ENCODE data around the gene GAS2L3. TPM values are rescaled to one million over a fixed set of nuclear protein-coding genes. Genes with fewer than 3 reads are reported as not detected.

GAS2L3 gene
- total RNA-seq, 1 donor from 2014 or later = 5.2 TPM

- Histone ChIP-seq H3K9me3 (ENCODE audit: insufficient read depth, low read depth, low read length) (no peaks in the 10 kb centered on the region), H3K27ac (ENCODE audit: low read depth, low read length) (no peak overlapping the region), H3K27me3 (ENCODE audit: insufficient read depth, low read length) (peaks cover 2% of the 10 kb centered on the region), H3K79me2 (ENCODE audit: insufficient read depth, low read length) (no peaks in the 10 kb centered on the region), H3K36me3 (ENCODE audit: insufficient read depth, low read length) (no peaks in the 10 kb centered on the region), H3K4me3 (ENCODE audit: insufficient read depth, low read depth, low read length) (no peak overlapping the region), H2AFZ (ENCODE audit: low read depth, low read length) (no peak overlapping the region), H4K20me1 (ENCODE audit: insufficient read depth, low read length) (no peaks in the 10 kb centered on the region), H3K4me1 (ENCODE audit: insufficient read depth, low read length) (no peaks in the 10 kb centered on the region), H3K9ac (ENCODE audit: low read length) (no peak overlapping the region), H3K4me2 (ENCODE audit: low read length) (no peak overlapping the region)
- H3K36me3 Mint-ChIP-seq (ENCODE audit: low read depth, unreplicated experiment) = no peaks in the 10 kb centered on the region
- no peaks in the 10 kb centered on the region for H3K4me1 Mint-ChIP-seq (ENCODE audit: low read depth, unreplicated experiment)
- TF ChIP-seq, protein P1, sequence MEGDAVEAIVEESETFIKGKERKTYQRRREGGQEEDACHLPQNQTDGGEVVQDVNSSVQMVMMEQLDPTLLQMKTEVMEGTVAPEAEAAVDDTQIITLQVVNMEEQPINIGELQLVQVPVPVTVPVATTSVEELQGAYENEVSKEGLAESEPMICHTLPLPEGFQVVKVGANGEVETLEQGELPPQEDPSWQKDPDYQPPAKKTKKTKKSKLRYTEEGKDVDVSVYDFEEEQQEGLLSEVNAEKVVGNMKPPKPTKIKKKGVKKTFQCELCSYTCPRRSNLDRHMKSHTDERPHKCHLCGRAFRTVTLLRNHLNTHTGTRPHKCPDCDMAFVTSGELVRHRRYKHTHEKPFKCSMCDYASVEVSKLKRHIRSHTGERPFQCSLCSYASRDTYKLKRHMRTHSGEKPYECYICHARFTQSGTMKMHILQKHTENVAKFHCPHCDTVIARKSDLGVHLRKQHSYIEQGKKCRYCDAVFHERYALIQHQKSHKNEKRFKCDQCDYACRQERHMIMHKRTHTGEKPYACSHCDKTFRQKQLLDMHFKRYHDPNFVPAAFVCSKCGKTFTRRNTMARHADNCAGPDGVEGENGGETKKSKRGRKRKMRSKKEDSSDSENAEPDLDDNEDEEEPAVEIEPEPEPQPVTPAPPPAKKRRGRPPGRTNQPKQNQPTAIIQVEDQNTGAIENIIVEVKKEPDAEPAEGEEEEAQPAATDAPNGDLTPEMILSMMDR (IDR thresholded peaks at IDR 0.05; ENCODE audit: insufficient read depth, low read depth, low read length) = no peak
- TF ChIP-seq EZH2 (IDR thresholded peaks at IDR 0.05; ENCODE audit: insufficient read depth, low read length) = no peak
- H3K9me3 Mint-ChIP-seq (ENCODE audit: unreplicated experiment) = no peaks in the 10 kb centered on the region
- DNase-seq (ENCODE audit: low read depth) = peak; percentile 3
- no peak for FAIRE-seq
- no peak overlapping the region for H3K4me3 Mint-ChIP-seq (ENCODE audit: unreplicated experiment)
- H3K27me3 Mint-ChIP-seq (ENCODE audit: low read depth, unreplicated experiment) = peaks cover 4% of the 10 kb centered on the region
- no peak overlapping the region for H3K27ac Mint-ChIP-seq (ENCODE audit: unreplicated experiment)
Measured at GRCh38 chr12:100545092-100545491, 28.4 kb upstream of the GAS2L3 start.

DNA sequence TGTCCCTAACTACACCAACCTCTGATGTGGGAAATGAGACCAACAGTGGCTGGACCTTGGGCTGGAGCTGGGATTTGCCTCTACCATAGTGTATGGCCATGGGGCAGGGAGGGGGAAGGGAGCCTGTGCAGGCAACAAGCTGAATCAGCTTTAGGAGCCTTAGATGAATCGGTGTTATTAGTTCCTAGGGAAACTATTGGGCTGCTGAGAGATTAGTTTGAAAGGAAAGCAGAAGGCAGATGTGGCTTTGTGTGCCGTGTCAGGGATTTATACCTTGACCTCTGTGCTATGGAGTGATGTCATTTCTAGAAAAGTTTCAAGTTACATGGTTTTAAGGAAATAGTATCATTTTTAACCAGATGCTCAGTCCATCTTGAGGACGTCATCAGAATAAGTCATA is 19.5 kb upstream of the GAS2L3 start:
- no peak for TF ChIP-seq EZH2 (IDR thresholded peaks at IDR 0.05; ENCODE audit: insufficient read depth, low read length)
- TF ChIP-seq, protein P1 (IDR thresholded peaks at IDR 0.05; ENCODE audit: insufficient read depth, low read depth, low read length) = no peak
- no peak overlapping the region for H3K27ac ChIP-seq (ENCODE audit: low read depth, low read length)
- FAIRE-seq (no peak), DNase-seq (ENCODE audit: low read depth) (no peak)
- Mint-ChIP-seq H3K27ac (ENCODE audit: unreplicated experiment) (peak overlapping the region; percentile 58), H3K9me3 (ENCODE audit: unreplicated experiment) (peaks cover 3% of the 10 kb centered on the region), H3K4me1 (ENCODE audit: low read depth, unreplicated experiment) (peaks cover 3% of the 10 kb centered on the region), H3K36me3 (ENCODE audit: low read depth, unreplicated experiment) (no peaks in the 10 kb centered on the region), H3K27me3 (ENCODE audit: low read depth, unreplicated experiment) (no peaks in the 10 kb centered on the region), H3K4me3 (ENCODE audit: unreplicated experiment) (no peak overlapping the region)
- H2AFZ ChIP-seq (ENCODE audit: low read depth, low read length) = no peak overlapping the region
- no peaks in the 10 kb centered on the region for H3K79me2 ChIP-seq (ENCODE audit: insufficient read depth, low read length)
- H3K4me1 ChIP-seq (ENCODE audit: insufficient read depth, low read length) = no peaks in the 10 kb centered on the region
- no peaks in the 10 kb centered on the region for H3K36me3 ChIP-seq (ENCODE audit: insufficient read depth, low read length)
- no peak overlapping the region for H3K9ac ChIP-seq (ENCODE audit: low read length)
- no peaks in the 10 kb centered on the region for H3K9me3 ChIP-seq (ENCODE audit: insufficient read depth, low read depth, low read length)
- H3K27me3 ChIP-seq (ENCODE audit: insufficient read depth, low read length) = no peaks in the 10 kb centered on the region
- H3K4me3 ChIP-seq (ENCODE audit: insufficient read depth, low read depth, low read length) = no peak overlapping the region
- no peaks in the 10 kb centered on the region for H4K20me1 ChIP-seq (ENCODE audit: insufficient read depth, low read length)
- H3K4me2 ChIP-seq (ENCODE audit: low read length) = no peak overlapping the region

DNA sequence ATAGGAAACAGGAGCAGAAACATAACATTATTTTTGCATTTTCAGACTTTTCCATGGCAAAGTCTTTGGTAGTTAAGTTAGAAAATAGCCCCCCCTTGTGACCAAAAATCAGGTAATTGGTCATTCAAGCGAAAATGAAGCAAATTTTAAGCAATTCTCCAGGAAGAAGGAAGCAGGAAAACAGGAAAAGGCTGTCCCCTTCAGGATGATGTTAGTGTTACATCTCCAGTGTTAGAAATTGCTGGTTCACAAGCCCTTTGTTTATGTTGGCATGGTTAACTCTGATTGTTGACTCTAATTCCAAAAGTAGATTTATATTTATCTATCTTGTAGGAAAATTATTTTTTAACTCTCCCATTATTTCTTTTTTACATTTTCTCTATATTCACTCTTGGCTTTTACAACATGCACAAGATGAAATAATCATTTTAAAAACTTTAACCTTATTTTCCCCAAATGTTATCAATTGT is 18.8 kb upstream of the GAS2L3 start:
- H3K27ac Mint-ChIP-seq (ENCODE audit: unreplicated experiment) = no peak overlapping the region
- H3K36me3 Mint-ChIP-seq (ENCODE audit: low read depth, unreplicated experiment) = no peaks in the 10 kb centered on the region
- DNase-seq (ENCODE audit: low read depth) (peak; percentile 77), FAIRE-seq (peak; percentile 67)
- H3K4me3 Mint-ChIP-seq (ENCODE audit: unreplicated experiment) = no peak overlapping the region
- Histone ChIP-seq H3K4me2 (ENCODE audit: low read length) (no peak overlapping the region), H3K4me1 (ENCODE audit: insufficient read depth, low read length) (no peaks in the 10 kb centered on the region), H3K79me2 (ENCODE audit: insufficient read depth, low read length) (no peaks in the 10 kb centered on the region), H3K9me3 (ENCODE audit: insufficient read depth, low read depth, low read length) (no peaks in the 10 kb centered on the region), H4K20me1 (ENCODE audit: insufficient read depth, low read length) (no peaks in the 10 kb centered on the region), H3K27me3 (ENCODE audit: insufficient read depth, low read length) (no peaks in the 10 kb centered on the region), H3K36me3 (ENCODE audit: insufficient read depth, low read length) (no peaks in the 10 kb centered on the region), H3K9ac (ENCODE audit: low read length) (no peak overlapping the region), H3K4me3 (ENCODE audit: insufficient read depth, low read depth, low read length) (no peak overlapping the region), H2AFZ (ENCODE audit: low read depth, low read length) (no peak overlapping the region), H3K27ac (ENCODE audit: low read depth, low read length) (no peak overlapping the region)
- TF ChIP-seq, protein P1 (IDR thresholded peaks at IDR 0.05; ENCODE audit: insufficient read depth, low read depth, low read length) = peak; percentile 99
- no peak for TF ChIP-seq EZH2 (IDR thresholded peaks at IDR 0.05; ENCODE audit: insufficient read depth, low read length)
- H3K9me3 Mint-ChIP-seq (ENCODE audit: unreplicated experiment) = peaks cover 3% of the 10 kb centered on the region
- H3K27me3 Mint-ChIP-seq (ENCODE audit: low read depth, unreplicated experiment) = no peaks in the 10 kb centered on the region
- peaks cover 3% of the 10 kb centered on the region for H3K4me1 Mint-ChIP-seq (ENCODE audit: low read depth, unreplicated experiment)
